Ishikawa (cell line): ENCODE data around the gene DHRS3.
A peak's percentile ranks its signal among the peaks of the same experiment; 100 is the strongest.

Experiments
- CEBPB ChIP-seq: IDR thresholded peaks from 2 replicates; pipeline ENCODE4 v1.6.1; 2012
- CREB1 ChIP-seq: IDR thresholded peaks from 2 replicates; pipeline ENCODE4 v1.6.1; 2012; ENCODE audit warnings: low read depth
- EGR1 ChIP-seq: IDR thresholded peaks from 2 replicates; pipeline ENCODE4 v1.6.1; 2012
- EP300 ChIP-seq: IDR thresholded peaks from 2 replicates; pipeline ENCODE4 v1.6.1; 2012; ENCODE audit warnings: borderline replicate concordance
- FOXM1 ChIP-seq: IDR thresholded peaks from 2 replicates; pipeline ENCODE4 v1.6.1; 2012; ENCODE audit warnings: low read depth, borderline replicate concordance
- MAX ChIP-seq: IDR thresholded peaks from 2 replicates; pipeline ENCODE4 v1.6.1; 2012
- NFIC ChIP-seq: IDR thresholded peaks from 2 replicates; pipeline ENCODE4 v1.6.1; 2012
- RAD21 ChIP-seq: IDR thresholded peaks from 2 replicates; pipeline ENCODE4 v1.6.1; 2012; ENCODE audit warnings: low read depth
- REST ChIP-seq: IDR thresholded peaks from 2 replicates; pipeline ENCODE4 v1.6.1; 2012; ENCODE audit warnings: low read depth, mild to moderate bottlenecking
- TAF1 ChIP-seq: IDR thresholded peaks from 2 replicates; pipeline ENCODE4 v1.6.1; 2012; ENCODE audit warnings: low read depth, mild to moderate bottlenecking
- TCF12 ChIP-seq: IDR thresholded peaks from 2 replicates; pipeline ENCODE4 v1.6.1; 2012; ENCODE audit warnings: low read depth
- TEAD4 ChIP-seq: IDR thresholded peaks from 2 replicates; pipeline ENCODE4 v1.6.1; 2012
- USF1 ChIP-seq: IDR thresholded peaks from 2 replicates; pipeline ENCODE4 v1.6.1; 2012
- YY1 ChIP-seq: IDR thresholded peaks from 2 replicates; pipeline ENCODE4 v1.6.1; 2012; ENCODE audit warnings: low read depth
- ZBTB7A ChIP-seq: IDR thresholded peaks from 2 replicates; pipeline ENCODE4 v1.6.1; 2012; ENCODE audit warnings: low read depth

DHRS3 gene

GRCh38 chr1:12565966-12566352 is 52.1 kb downstream of the DHRS3 start:
- no peak for TF ChIP-seq EP300
- TF ChIP-seq CREB1, result no peak
- TF ChIP-seq USF1, result peak; percentile 68
- no peak for TF ChIP-seq MAX
- TF ChIP-seq REST, result no peak
- no peak for TF ChIP-seq RAD21
- TF ChIP-seq YY1, result no peak

- TF ChIP-seq NFIC (peak; percentile 15; the same call in 1 of the 2 replicates), TAF1 (no peak)
Measured at GRCh38 chr1:12565094-12565965, 52.7 kb downstream of the DHRS3 start.

- TF ChIP-seq TCF12, result no peak
- no peak for TF ChIP-seq TEAD4
- no peak for TF ChIP-seq EP300
- TF ChIP-seq NFIC, result no peak
- no peak for TF ChIP-seq USF1
- no peak for TF ChIP-seq MAX
- TF ChIP-seq ZBTB7A, result no peak
- TF ChIP-seq EGR1, result no peak
- no peak for TF ChIP-seq TAF1
Measured at GRCh38 chr1:12562955-12563576, 54.9 kb downstream of the DHRS3 start.

- TF ChIP-seq EP300, result no peak
- TF ChIP-seq TAF1, result no peak
- no peak for TF ChIP-seq CREB1
- no peak for TF ChIP-seq NFIC
- TF ChIP-seq FOXM1, result no peak
- TF ChIP-seq YY1, result no peak
- no peak for TF ChIP-seq REST
Measured at GRCh38 chr1:12561121-12561520, 56.9 kb downstream of the DHRS3 start.

- TF ChIP-seq EP300, result no peak
- TF ChIP-seq REST, result no peak
- no peak for TF ChIP-seq CEBPB
- no peak for TF ChIP-seq YY1
- no peak for TF ChIP-seq EGR1
- no peak for TF ChIP-seq TCF12
- TF ChIP-seq RAD21, result no peak
- TF ChIP-seq CREB1, result no peak
- no peak for TF ChIP-seq FOXM1
- TF ChIP-seq TEAD4, result no peak
Measured at GRCh38 chr1:12556957-12557935, 60.8 kb downstream of the DHRS3 start.
